Central memory CD4-positive, alpha-beta T cell (primary cell): ENCODE measurements around the gene VANGL2.

Experiments used
- DNase-seq: peaks from one replicate; pipeline ENCODE4 v3.0.0; 2022
- total RNA-seq, 3 experiments: gene quantifications; one replicate each; lab custom pipeline; 2026; lab: John Stamatoyannopoulos, UW

Gene VANGL2
- total RNA-seq, result 0 to 0.07 (median 0) reads per million in 3 experiments

DNA sequence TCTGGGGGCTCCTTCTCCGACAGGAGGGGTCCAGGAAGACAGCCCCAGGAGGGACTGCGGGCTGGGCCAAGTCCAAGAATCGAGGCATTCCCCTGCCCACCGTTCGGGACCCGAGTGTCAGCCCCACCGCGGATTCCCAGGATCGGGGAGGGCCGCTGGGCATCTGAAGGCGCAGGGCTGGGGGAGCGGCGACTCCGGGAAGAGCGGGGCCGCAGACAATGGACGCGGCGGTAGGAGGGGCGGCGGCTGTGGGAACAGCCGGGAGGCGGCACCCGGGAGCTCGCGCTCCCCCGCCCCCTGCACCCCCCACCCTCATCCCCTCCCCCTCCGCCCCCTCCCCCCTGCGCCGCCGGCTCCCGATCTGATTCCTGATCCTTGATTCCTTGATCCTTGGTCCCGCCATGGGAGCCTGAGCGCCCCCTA lies at the start of gene VANGL2:
Gene VANGL2, plus strand, starts transcription at position 342 of the 423 bp plus-strand sequence. CDS start 15,274 bp downstream, outside the sequence.
- DNase-seq, result peak; percentile 14

DNA sequence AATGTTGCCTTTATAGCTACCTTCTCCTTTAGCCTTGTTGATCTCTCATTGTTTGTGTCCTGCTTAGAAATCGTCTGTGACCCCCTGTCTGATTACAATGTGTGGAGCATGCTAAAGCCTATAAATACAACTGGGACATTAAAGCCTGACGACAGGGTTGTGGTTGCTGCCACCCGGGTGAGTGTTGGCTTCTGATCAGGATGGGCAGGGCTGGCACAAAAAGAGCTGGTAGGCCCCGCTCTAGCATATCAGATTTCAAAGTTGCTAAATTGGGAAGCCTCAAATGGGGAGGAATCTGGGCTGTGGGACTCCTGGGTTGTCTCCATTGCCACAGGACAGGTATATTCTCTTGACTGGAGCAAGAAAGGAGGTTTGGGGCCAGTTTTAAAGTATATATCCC lies 48.7 kb upstream of the VANGL2 start:
- DNase-seq, result no peak

DNA sequence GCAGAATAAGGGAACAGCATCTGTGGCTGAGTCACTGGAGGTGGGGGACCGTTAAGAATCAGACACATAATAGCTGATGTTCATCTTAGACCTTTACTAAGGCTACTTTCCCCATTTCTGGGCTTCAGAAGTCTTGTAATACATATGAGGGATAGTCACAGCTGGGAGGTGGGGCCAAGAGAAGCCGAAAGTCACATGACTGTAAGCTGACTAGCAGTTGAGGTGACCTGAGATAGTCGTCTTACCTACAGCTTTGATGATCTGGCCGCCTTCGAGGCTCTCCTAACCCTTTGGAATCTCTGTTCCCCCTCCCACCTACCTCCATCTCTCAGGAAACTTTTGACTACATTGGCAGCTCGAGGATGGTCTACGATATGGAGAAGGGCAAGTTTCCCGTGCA lies 47.8 kb upstream of the VANGL2 start:
- DNase-seq, result no peak

DNA sequence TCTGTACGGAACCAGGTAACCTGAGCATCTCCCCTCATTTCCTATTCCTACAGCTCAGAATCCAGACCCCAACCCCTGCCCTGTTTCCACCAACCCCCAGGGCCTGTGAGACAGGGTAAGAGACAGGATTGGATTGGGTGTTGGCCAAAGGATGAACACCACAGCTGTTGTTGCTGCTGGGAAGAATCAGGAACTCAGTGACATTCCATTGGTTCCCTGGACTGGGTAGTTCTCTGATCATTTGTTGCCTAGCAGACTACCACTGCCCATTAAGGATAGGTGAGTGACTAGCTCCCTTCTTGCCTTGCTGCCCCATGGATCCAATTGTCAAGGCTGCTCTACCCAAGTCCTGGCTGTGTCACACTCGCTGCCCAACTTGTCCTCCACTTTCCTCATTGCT lies 47.1 kb upstream of the VANGL2 start:
- DNase-seq, result no peak

DNA sequence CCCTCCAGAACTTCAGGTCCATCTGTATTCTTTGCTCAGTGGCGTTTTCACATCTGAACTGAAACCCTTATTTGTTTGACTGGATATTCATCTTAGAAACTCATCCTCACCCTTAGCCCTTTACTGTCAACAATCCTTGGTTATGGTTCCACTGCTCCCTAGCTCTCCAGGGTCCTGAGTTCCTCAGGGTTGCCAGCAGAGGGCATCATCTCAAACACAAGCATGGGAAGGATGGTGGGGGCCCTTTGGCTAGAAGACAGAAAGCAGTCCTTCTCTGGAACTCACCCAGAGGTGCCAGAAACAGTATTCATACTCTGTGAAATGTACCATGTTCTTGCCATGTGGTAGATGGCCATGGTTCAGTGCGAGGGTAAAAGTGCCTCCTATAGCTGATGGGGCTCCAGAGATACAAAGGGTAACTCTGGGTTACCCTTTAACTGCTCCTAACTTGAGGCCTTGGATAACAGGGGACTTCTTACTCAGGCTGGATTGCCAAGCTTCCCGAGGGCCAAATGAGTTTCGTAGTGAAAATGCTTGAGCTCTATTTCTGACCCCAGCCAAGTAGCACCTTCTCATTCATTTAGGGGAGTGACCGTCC lies 45.9 kb upstream of the VANGL2 start:
- no peak for DNase-seq

DNA sequence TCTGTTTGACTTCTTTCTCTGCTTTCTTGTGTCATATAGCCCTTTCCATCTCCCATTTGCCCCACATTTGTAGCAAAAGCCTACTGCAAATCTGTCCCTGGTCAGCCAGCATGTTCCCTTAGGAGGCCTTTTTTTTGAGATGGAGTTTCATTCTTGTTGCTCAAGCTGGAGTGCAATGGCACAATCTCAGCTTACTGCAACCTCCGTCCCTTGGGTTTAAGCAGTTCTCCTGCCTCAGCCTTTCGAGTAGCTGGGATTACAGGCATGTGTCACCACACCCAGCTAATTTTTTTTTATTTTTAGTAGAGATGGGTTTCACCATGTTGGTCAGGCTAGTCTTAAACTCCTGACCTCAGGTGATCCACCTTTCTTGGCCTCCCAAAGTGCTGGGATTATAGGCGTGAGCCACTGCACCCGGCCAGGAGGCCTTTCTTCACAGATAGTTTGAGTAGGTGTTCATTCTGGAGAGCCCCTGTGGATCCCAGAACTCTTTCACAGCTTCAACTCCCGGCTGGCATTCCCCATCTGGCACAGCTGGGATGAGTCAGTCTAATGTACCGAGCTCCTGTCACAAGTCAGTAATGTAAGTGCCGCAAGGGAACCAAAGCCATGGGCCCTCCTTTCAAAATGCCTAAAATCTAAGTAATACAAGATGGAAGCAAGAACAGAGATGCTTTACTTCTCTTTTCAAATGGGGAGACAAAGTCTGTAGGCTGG lies 42.9 kb upstream of the VANGL2 start:
- no peak for DNase-seq

DNA sequence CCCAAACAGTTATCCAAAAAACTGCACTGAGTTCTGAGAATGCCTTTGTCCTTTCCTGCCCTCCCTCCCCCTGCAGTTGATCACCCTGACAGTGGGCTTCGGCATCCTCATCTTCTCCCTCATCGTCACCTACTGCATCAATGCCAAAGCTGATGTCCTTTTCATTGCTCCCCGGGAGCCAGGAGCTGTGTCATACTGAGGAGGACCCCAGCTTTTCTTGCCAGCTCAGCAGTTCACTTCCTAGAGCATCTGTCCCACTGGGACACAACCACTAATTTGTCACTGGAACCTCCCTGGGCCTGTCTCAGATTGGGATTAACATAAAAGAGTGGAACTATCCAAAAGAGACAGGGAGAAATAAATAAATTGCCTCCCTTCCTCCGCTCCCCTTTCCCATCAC lies 42.3 kb upstream of the VANGL2 start:
- no peak for DNase-seq

DNA sequence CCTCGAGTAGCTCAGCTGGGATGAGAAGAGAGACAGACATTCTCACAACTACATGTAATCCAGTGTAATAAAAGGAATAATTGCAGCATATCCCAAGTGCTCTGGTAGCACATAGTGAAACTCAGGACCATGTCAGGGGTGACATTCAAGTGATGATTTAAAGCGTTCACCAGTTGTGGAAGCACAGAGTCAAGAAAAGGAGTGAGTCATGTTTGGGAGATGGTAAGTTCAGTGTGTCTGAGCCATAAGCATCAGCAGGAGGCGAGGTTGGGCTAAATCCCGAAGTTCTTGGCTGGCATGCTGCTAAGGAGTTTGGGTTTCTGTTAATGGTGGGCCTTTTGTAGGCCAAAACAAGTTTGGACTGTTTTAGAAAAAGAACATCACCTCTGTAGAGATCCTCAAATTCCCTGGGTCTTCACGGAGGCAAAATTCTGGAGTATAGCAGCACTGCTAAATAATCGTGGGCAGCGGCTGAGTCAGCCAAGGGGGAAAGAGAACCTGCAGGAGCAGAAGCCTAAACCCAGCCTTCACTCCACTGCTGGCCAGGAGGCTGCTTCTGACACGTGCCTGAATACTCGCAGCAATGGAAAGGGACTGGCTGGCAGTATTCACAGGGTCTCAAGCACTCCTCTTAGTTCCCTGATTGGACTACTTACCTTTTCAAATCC lies 40.7 kb upstream of the VANGL2 start:
- no peak for DNase-seq

DNA sequence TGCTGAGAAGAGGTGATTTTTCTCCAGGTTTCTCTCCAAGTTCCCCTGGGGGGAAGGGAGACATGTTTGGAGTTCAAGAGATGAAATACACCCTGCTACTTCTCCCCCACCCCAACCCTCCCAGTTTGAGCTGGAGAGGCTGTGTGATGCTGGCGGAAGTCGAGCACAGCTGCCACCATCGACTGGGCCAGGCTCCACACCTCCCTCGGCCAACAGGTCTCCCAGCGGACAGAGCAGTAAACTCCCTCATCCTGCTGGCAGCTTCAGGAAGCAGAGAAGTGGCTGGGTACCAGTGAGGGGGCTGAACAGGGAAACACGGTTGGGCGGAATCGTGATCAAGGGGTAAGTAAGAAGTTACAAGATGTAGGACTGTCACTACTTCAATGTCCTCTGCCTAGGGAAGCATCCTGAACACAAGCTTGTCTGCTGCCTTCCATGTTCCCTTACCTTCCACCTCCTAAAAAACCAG lies 40.1 kb upstream of the VANGL2 start:
- no peak for DNase-seq

DNA sequence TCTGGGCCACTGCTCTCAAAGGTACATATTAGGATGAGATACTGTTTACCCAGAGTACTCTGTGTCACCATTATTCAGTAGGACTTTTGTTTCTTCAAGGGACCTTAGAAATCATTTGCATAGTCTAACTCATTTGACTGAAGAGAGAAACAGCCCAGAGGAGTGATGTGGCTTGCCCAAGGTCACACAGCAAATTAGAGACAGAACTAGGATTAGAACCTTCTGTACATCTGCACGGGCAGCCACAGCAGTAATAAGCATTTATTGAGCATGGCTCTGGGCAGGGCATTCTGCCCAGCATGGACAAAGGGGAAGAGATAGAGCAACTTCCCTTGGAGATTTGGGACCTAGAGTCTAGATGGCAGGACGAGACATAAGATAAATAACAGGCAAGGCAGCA lies 39.2 kb upstream of the VANGL2 start:
- no peak for DNase-seq

DNA sequence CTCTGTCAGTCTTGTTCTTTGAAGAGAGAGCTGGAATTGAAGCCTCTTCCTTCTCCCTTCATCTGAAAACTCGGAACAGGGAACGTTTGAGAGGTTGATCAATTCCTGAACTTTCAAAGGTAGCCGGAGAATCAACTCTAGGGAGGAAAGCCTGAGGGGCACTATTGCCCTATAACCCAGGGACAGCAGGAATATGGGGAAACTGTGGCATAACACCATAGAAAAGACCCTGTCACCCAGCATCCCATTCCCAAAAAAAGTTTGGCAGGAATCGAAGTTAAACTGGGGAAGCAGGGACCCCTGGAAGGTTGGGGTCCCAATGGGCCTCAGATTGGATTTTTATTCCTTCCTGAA lies 38.6 kb upstream of the VANGL2 start:
- no peak for DNase-seq

DNA sequence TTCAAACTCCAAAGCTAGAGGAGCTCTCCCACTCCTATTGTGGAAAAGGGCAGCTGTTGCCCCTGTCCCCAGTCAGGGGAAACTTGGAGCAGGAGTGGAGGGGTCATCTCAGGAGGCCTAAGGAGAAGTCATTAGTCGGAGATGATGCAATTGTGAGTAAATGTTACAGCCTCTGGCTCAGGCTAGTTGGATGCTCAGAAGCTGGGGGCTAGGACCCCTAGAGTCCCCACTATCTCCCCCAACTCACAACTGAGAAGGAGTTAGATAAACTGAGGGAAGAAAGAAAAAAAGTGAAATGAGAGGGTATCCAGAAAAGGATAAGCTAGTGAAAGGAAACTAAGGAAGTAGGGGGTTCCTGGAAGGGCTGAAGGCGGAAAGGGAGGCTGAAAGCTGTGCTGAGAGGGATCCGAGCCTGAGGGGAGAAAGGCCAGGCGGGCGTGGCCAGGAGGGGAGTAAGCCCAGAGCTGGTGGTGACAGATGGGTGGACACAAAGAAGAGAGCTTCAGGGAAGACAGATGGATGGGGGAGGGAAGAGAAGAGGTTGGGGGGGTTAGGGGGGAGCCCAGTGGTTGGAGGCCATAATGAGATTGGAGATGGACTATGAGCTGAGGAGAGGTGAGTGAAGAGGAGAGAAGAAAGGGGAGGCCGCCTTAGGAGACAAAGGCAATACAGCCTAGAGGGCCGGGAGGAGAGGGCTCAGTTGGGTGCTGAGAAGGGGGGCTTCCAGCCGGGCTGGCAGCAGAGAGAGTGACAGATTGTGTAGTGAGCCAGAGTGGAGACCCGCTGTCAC lies 38.0 kb upstream of the VANGL2 start:
- DNase-seq, result no peak

DNA sequence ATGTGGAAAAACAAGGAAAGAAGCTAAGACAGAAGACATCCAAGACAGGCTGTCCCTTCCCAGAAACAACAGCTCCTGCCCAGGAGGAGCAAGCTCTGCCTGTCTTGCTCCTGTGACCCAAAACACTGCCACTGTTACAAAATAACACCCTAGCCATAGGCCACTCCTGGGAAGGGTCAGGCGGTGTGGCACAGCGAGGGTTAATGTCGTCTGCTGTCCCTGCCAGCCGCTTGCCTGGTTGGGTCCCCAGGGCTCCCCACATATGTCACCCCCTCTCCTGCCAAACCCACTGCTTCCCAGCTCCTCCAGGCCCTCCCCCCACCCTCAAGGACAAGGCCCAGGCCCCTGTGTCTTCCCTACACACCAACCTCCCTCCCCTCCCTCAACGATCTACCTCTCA lies 37.4 kb upstream of the VANGL2 start:
- no peak for DNase-seq

DNA sequence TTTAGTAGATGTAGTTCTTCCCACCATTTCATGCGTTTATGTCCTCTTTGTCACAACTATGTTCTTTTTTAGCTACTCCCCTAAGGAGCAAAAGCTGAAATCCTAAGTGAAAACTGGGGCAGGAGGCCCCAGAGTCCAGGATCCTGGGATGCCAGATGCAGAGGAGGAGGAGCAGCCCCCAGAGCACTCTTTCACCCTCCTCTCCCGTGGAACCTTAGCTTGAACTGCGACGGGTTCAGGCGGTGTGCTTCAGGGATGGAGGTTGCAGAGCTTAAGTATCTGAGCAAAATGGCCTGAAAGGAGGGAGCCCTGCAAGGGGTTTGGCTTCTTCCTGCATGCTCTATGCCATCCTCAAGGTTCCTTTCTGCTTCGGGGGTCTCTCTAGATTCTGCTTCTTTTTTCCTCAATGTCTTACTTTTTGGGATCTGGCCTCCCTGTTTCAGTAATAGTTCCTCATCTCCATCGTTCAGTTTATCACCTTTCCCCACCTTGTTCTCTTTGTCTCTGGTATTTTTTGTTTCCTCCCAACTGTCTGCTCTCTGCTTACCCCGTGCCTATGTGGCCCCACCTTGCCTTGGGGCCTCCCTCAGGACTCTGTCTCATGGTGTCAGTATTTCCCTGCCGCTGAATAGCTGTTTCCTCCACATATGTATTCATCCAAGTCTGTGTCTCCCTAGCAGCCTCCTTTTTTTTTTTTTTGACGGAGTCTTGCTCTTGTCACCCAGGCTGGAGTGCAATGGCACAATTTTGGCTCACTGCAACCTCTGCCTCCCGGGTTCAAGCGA lies 36.2 kb upstream of the VANGL2 start:
- no peak for DNase-seq

DNA sequence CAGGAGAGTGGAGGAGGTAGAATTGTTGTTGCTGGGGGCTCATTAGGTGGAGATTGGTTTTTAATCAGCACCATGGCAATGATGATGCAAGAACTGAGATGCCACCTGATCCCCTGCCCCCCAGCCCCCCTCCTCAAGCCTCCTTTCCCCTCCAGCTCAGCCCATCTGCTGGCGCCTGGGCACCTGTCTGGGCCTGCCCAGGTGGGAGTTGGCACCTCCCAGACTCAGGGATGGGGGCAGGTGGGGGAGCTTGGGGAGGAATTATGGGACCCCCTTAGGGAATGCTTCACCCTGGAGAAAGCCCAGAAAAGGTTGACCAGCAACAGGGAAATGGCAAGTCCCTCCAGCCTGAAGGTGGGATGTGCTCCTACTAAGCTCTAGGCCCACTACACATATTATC lies 35.0 kb upstream of the VANGL2 start:
- DNase-seq, result no peak

DNA sequence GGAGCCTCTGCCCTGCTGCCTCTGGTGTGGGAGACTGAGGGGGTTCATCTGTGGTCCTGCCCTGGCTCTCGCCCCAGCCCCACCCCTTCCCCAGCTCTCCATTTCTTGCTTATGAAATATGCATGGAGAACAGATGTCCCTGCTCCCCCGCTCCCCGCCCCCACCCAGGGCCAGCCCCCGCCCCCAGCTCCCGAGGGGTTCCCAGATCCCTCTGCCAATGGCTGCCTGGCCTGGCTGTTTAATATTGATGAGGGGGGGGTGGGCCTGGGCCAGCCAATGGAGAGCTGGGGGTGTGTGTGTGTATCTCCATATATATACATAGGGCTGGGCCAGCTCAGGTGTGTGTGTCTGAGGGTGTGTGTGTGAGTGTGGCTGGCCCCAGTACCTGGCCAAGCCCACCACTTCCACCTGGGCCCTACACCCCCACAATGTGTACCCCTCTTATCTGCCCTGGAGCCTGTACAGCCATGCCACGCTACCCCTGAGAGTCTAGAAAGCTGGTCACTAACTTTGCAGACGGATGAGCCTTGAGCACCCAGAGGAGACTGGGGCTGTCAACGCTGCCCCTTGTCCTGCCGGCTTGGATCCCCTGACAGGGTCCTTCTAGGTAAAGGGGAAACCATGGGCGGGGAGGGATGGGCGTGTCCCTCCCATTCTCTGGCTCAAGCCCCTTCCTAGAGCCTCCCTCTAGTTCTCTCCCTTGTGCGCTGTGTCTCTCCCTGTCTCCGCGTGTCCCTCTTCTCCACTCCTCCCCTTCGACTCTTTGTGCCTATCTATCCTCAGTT lies 33.4 kb upstream of the VANGL2 start, which contains the start of gene NHLH1:
Gene NHLH1, plus strand, starts transcription at position 341 of the 785 bp plus-strand sequence. CDS start 3,661 bp downstream, outside the sequence.
- DNase-seq, result no peak

DNA sequence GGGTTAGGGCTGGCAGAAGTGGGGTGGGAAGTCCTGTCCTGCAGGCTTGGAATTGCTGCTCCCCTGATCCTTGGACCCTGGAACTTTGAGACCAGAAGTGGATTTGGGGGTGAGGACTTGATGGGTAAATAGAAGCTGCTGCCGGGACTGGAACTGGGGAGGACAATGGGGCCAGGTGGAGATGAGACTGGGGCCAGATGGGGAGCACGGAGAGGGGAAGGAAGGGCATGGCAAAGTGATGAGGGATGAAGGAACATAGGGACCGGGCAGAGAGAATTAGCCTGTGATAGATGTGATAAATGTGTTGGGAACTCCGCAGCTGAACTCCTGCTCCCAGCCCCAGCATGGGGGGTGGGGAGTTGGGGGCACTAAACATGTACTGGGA lies 32.9 kb upstream of the VANGL2 start:
- no peak for DNase-seq

DNA sequence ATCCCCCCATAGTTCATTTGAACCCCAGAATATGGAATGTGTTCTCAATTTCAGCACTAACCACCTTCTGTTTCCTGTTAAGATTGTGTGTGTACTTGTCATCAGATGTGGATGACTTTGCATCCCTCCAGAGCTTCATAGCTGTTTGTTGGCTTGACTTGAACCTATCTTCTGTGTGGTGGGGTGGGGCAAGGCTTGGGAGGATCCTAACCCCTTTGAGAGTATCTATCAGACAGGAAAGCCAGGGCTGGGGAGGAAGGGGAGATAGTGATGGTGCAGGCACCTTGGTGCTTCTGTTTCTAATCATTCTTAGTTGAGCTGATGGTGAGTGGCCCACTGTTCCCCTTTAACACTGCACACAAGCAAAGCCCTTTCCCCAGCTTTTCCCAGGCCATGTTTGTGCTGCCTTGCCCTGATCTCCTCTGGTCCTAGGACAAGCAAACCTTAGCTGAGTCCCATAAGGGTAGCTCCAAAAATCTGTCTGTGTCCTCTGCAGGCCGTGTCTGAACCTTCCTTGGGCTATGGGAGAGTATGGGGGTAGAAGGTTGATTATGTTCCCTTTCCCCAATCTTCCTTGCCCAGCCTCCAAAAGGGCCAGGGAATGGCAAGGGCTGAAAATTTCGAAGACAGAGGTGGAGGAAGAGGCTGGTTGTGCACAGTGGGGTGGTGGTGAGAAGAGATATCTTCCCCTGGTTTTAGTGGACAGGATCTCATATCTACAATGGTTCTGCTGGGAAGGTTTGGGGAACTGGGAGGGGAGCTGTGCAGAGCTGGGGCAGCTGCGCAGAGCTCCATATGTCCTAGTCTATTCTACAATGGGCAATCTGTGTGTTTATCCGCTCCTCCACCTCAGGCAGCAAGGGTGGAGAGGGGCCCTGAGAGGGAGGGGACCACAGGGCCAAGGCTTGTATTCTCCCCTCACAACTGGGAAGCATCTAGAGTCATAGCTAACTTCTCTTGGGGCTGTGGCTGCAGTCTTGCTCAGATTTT lies 32.1 kb upstream of the VANGL2 start:
- DNase-seq, result no peak

DNA sequence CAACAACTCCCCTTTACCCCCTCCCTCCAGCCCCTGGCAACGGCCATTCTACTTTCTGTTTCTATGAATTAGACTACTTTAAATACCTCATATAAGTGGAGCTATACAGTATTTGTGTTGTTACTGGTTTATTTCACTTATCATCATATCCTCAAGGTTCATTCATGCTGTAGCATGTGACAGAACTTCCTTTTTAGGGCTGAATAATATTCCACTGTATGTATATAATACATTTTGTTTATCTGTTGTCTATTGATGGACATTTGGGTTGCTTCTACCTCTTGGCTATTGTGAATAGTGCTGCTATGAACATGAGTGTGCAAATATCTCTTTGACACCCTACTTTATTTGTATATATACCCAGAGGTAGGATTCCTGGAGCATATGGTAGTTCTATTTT lies 31.3 kb upstream of the VANGL2 start:
- DNase-seq, result no peak
